GM23338 (cell line): Measurements from ENCODE around the gene SAMD4A.

ENCODE experiments used
- CREB1 ChIP-seq: fragments of 250-450 bp; sonication (Bioruptor Pico); IDR thresholded peaks from 2 replicates; pipeline ENCODE4 v1.5.0; 2020; ENCODE audit warnings: low read depth, mild to moderate bottlenecking, moderate library complexity
- EZH2 ChIP-seq: fragments of 200-600 bp; sonication (generic); IDR thresholded peaks from one replicate; pipeline ENCODE4 v1.8.0; 2017; ENCODE audit warnings: antibody characterized with exemption, mild to moderate bottlenecking, low read depth; ENCODE audit not compliant: unreplicated experiment
- EZH2phosphoT487 ChIP-seq: fragments of 200-600 bp; sonication (generic); IDR thresholded peaks from one replicate; pipeline ENCODE4 v1.8.1; 2018; ENCODE audit warnings: antibody characterized with exemption; ENCODE audit not compliant: unreplicated experiment
- JUNB ChIP-seq: IDR thresholded peaks from one replicate; pipeline ENCODE4 v1.6.1; 2016; ENCODE audit warnings: antibody characterized with exemption; ENCODE audit not compliant: unreplicated experiment
- NANOG ChIP-seq: IDR thresholded peaks from 2 replicates; pipeline ENCODE4 v1.6.1; 2016; ENCODE audit warnings: antibody characterized with exemption, borderline replicate concordance
- POLR2AphosphoS5 ChIP-seq: IDR thresholded peaks from 2 replicates; pipeline ENCODE4 v1.6.1; 2016; ENCODE audit warnings: antibody characterized with exemption, low read depth
- STAT1 ChIP-seq: IDR thresholded peaks from one replicate; pipeline ENCODE4 v1.6.1; 2016; ENCODE audit warnings: antibody characterized with exemption; ENCODE audit not compliant: unreplicated experiment
- TF ChIP-seq, protein P1 (sequence below), 2 experiments: fragments of 200-600 bp in 1 of 2; sonication (generic) in 1 of 2; conservative IDR thresholded peaks; 2 replicates each; pipeline versions ENCODE4 v1.5.1 to v1.6.1; 2016 to 2017; ENCODE audit warnings: antibody characterized with exemption in 2 of 2, low read depth in 2 of 2, mild to moderate bottlenecking in 2 of 2, moderate library complexity in 1 of 2
- TF ChIP-seq, protein P2 (sequence below): IDR thresholded peaks from one replicate; pipeline ENCODE4 v1.6.1; 2018; ENCODE audit warnings: antibody characterized with exemption; ENCODE audit not compliant: unreplicated experiment
- TF ChIP-seq, protein P3 (sequence below): IDR thresholded peaks from 2 replicates; pipeline ENCODE4 v1.6.1; 2016; ENCODE audit warnings: antibody characterized with exemption

DNA sequence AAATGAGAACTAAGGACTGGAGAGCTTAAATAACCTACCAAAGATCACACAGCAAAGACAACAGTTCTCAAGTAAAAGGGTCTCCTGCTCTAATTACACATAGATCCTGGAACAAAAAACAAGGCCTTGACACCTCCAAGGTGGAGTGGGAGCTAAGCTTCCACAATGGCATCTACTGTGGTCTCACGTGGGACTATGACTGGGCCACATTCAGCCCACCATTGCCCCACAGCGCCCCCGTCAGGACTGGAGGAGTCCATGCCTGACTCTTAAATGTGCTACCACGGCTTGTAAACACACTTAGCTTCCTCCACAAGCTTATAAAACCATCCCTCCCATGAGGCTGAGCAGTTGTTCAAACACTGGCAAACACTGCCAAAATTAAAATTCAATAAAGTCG is 247.1 kb downstream of the SAMD4A start:
- TF ChIP-seq, protein P1, sequence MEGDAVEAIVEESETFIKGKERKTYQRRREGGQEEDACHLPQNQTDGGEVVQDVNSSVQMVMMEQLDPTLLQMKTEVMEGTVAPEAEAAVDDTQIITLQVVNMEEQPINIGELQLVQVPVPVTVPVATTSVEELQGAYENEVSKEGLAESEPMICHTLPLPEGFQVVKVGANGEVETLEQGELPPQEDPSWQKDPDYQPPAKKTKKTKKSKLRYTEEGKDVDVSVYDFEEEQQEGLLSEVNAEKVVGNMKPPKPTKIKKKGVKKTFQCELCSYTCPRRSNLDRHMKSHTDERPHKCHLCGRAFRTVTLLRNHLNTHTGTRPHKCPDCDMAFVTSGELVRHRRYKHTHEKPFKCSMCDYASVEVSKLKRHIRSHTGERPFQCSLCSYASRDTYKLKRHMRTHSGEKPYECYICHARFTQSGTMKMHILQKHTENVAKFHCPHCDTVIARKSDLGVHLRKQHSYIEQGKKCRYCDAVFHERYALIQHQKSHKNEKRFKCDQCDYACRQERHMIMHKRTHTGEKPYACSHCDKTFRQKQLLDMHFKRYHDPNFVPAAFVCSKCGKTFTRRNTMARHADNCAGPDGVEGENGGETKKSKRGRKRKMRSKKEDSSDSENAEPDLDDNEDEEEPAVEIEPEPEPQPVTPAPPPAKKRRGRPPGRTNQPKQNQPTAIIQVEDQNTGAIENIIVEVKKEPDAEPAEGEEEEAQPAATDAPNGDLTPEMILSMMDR (conservative IDR thresholded peaks at IDR 0.05; ENCODE audit: low read depth in 2 of 2) = peak; percentile 74
- TF ChIP-seq EZH2 (no peak), CREB1 (CRISPR knock-in tag) (no peak), EZH2phosphoT487 (no peak), POLR2AphosphoS5 (no peak), JUNB (no peak), STAT1 (no peak), NANOG (no peak)
- TF ChIP-seq, protein P2, sequence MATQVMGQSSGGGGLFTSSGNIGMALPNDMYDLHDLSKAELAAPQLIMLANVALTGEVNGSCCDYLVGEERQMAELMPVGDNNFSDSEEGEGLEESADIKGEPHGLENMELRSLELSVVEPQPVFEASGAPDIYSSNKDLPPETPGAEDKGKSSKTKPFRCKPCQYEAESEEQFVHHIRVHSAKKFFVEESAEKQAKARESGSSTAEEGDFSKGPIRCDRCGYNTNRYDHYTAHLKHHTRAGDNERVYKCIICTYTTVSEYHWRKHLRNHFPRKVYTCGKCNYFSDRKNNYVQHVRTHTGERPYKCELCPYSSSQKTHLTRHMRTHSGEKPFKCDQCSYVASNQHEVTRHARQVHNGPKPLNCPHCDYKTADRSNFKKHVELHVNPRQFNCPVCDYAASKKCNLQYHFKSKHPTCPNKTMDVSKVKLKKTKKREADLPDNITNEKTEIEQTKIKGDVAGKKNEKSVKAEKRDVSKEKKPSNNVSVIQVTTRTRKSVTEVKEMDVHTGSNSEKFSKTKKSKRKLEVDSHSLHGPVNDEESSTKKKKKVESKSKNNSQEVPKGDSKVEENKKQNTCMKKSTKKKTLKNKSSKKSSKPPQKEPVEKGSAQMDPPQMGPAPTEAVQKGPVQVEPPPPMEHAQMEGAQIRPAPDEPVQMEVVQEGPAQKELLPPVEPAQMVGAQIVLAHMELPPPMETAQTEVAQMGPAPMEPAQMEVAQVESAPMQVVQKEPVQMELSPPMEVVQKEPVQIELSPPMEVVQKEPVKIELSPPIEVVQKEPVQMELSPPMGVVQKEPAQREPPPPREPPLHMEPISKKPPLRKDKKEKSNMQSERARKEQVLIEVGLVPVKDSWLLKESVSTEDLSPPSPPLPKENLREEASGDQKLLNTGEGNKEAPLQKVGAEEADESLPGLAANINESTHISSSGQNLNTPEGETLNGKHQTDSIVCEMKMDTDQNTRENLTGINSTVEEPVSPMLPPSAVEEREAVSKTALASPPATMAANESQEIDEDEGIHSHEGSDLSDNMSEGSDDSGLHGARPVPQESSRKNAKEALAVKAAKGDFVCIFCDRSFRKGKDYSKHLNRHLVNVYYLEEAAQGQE = no peak
- TF ChIP-seq, protein P3, sequence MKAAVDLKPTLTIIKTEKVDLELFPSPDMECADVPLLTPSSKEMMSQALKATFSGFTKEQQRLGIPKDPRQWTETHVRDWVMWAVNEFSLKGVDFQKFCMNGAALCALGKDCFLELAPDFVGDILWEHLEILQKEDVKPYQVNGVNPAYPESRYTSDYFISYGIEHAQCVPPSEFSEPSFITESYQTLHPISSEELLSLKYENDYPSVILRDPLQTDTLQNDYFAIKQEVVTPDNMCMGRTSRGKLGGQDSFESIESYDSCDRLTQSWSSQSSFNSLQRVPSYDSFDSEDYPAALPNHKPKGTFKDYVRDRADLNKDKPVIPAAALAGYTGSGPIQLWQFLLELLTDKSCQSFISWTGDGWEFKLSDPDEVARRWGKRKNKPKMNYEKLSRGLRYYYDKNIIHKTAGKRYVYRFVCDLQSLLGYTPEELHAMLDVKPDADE = no peak
